Measurements from ENCODE around the gene AVPR2.

The AVPR2 gene

GRCh38 chrX:153897899-153898298, 6.6 kb upstream of the AVPR2 start:
- in situ Hi-C loops (cut with MboI; ENCODE audit: low pct_unique_long_range_greater_than_20kb, low sequenced_read_pairs, unreplicated experiment): no loop called here
- no peak for DNase-seq (ENCODE audit: low spot score)
- TF ChIP-seq, protein P1, sequence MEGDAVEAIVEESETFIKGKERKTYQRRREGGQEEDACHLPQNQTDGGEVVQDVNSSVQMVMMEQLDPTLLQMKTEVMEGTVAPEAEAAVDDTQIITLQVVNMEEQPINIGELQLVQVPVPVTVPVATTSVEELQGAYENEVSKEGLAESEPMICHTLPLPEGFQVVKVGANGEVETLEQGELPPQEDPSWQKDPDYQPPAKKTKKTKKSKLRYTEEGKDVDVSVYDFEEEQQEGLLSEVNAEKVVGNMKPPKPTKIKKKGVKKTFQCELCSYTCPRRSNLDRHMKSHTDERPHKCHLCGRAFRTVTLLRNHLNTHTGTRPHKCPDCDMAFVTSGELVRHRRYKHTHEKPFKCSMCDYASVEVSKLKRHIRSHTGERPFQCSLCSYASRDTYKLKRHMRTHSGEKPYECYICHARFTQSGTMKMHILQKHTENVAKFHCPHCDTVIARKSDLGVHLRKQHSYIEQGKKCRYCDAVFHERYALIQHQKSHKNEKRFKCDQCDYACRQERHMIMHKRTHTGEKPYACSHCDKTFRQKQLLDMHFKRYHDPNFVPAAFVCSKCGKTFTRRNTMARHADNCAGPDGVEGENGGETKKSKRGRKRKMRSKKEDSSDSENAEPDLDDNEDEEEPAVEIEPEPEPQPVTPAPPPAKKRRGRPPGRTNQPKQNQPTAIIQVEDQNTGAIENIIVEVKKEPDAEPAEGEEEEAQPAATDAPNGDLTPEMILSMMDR (IDR thresholded peaks at IDR 0.05; ENCODE audit: extremely low read depth, insufficient read depth, missing control alignments): no peak

GRCh38 chrX:153900831-153901752, 3.4 kb upstream of the AVPR2 start:
- TF ChIP-seq, protein P1 (IDR thresholded peaks at IDR 0.05; ENCODE audit: extremely low read depth, insufficient read depth, missing control alignments): no peak
- in situ Hi-C loops (cut with MboI; ENCODE audit: low pct_unique_long_range_greater_than_20kb, low sequenced_read_pairs, unreplicated experiment): no loop called here
- peak; percentile 87 for DNase-seq (ENCODE audit: low spot score)

- TF ChIP-seq, protein P1 (IDR thresholded peaks at IDR 0.05; ENCODE audit: extremely low read depth, insufficient read depth, missing control alignments): no peak
- in situ Hi-C loops (cut with MboI; ENCODE audit: low pct_unique_long_range_greater_than_20kb, low sequenced_read_pairs, unreplicated experiment): no loop called here
- DNase-seq (ENCODE audit: low spot score): no peak
These were observed 2.7 kb upstream of the AVPR2 start for GRCh38 chrX:153901753-153902140.

GRCh38 chrX:153902385-153902784, 2.1 kb upstream of the AVPR2 start:
- in situ Hi-C loops (cut with MboI; ENCODE audit: low pct_unique_long_range_greater_than_20kb, low sequenced_read_pairs, unreplicated experiment): no loop called here
- TF ChIP-seq, protein P1 (IDR thresholded peaks at IDR 0.05; ENCODE audit: extremely low read depth, insufficient read depth, missing control alignments): no peak
- DNase-seq (ENCODE audit: low spot score): no peak

DNA sequence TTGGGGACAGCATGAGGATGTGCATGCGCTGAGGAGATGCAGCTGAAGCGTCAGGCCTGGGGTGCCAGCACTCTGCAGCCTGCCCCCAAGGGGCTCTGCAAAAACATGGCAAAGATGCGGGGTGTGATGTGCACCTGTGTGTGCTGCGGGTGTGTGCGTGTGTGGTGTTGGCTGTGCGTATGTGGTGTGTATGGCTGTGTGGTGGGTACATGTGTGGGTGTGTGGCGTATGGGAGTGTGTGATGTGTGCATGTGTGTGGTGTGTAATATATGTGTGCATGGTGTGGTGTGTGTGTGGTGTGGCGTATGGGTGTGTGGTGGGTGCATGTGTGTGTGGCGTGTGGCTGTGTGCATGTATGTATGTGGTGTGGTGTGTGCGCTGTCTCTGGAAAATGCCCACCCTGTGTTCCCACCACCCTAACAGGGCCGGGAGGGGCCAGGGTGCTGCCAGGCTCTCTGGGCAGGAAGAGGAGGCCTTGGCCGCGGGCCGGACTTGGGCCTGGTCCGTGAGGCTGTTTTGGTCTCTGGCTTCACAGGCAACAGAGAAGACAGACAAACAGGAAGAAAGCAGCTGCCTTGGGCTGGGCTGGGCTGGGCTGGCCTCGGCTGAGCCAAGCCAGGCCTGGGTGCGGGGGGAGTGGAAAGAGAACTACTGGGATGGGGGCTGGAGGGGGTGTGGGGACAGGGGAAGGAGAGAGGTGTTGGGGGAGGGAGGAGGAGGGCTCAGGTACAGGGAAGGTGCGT, 1.1 kb upstream of the AVPR2 start:
- no peak for DNase-seq (ENCODE audit: low spot score)
- TF ChIP-seq, protein P1 (IDR thresholded peaks at IDR 0.05; ENCODE audit: extremely low read depth, insufficient read depth, missing control alignments): no peak
- in situ Hi-C loops (cut with MboI; ENCODE audit: low pct_unique_long_range_greater_than_20kb, low sequenced_read_pairs, unreplicated experiment): no loop called here

- DNase-seq (ENCODE audit: low spot score): no peak
- in situ Hi-C loops (cut with MboI; ENCODE audit: low pct_unique_long_range_greater_than_20kb, low sequenced_read_pairs, unreplicated experiment): no loop called here
- TF ChIP-seq, protein P1 (IDR thresholded peaks at IDR 0.05; ENCODE audit: extremely low read depth, insufficient read depth, missing control alignments): no peak
These were observed 1.1 kb downstream of the AVPR2 start for GRCh38 chrX:153905481-153906095.

Measured in GM13977 (cell line).